Trophoblast cell (in vitro differentiated cells and primary cell): ENCODE measurements around the gene GNLY.

Experiments used
- DNase-seq, 2 donors: peaks; one replicate each; pipeline ENCODE4 v3.0.0-alpha.2; 2016
- H2AFZ ChIP-seq: 2 replicates; pipeline ENCODE4 v1.6.1; 2013; ENCODE audit warnings: low read length, moderate library complexity, mild to moderate bottlenecking; ENCODE audit not compliant: insufficient read depth, poor library complexity
- H2AK5ac ChIP-seq: 2 replicates; pipeline ENCODE4 v1.6.1; 2013; ENCODE audit warnings: mild to moderate bottlenecking, low read length
- H2BK120ac ChIP-seq: 2 replicates; pipeline ENCODE4 v1.6.1; 2013; ENCODE audit warnings: low read length, mild to moderate bottlenecking, moderate library complexity; ENCODE audit not compliant: insufficient read depth, poor library complexity
- H2BK12ac ChIP-seq: 2 replicates; pipeline ENCODE4 v1.6.1; 2013; ENCODE audit warnings: mild to moderate bottlenecking, low read length, moderate library complexity
- H2BK5ac ChIP-seq: 2 replicates; pipeline ENCODE4 v1.6.1; 2013; ENCODE audit warnings: low read length, low read depth, moderate library complexity, mild to moderate bottlenecking; ENCODE audit not compliant: poor library complexity
- H3K14ac ChIP-seq: 2 replicates; pipeline ENCODE4 v1.6.1; 2013; ENCODE audit warnings: mild to moderate bottlenecking, low read length
- H3K18ac ChIP-seq: 2 replicates; pipeline ENCODE4 v1.6.1; 2013; ENCODE audit warnings: mild to moderate bottlenecking, low read length
- H3K23ac ChIP-seq: 2 replicates; pipeline ENCODE4 v1.6.1; 2013; ENCODE audit warnings: low read length
- H3K27ac ChIP-seq: 2 replicates; pipeline ENCODE4 v1.5.1; 2013; ENCODE audit warnings: low read depth, mild to moderate bottlenecking, inconsistent platforms, low read length, moderate library complexity
- H3K27me3 ChIP-seq: 2 replicates; pipeline ENCODE4 v1.6.1; 2013; ENCODE audit warnings: inconsistent platforms, mild to moderate bottlenecking, low read length, moderate library complexity; ENCODE audit not compliant: insufficient read depth
- H3K36me3 ChIP-seq, 2 experiments: 1 replicate in 1 of 2; 2 replicates in 1 of 2; pipeline ENCODE4 v1.6.1; 2013; ENCODE audit warnings: low read length in 2 of 2, mild to moderate bottlenecking in 2 of 2, moderate library complexity in 1 of 2; ENCODE audit not compliant: insufficient read depth in 2 of 2, control insufficient read depth in 1 of 2
- H3K4ac ChIP-seq: 2 replicates; pipeline ENCODE4 v1.6.1; 2013; ENCODE audit warnings: low read depth, mild to moderate bottlenecking, low read length, moderate library complexity
- H3K4me1 ChIP-seq, 2 experiments: 1 replicate in 1 of 2; 2 replicates in 1 of 2; pipeline ENCODE4 v1.6.1; 2013; ENCODE audit warnings: low read length in 2 of 2, mild to moderate bottlenecking in 2 of 2, moderate library complexity in 1 of 2; ENCODE audit not compliant: insufficient read depth in 2 of 2, control insufficient read depth in 1 of 2
- H3K4me2 ChIP-seq: 2 replicates; pipeline ENCODE4 v1.6.1; 2013; ENCODE audit warnings: inconsistent platforms, mild to moderate bottlenecking, low read length, moderate library complexity
- H3K4me3 ChIP-seq: 2 replicates; pipeline ENCODE4 v1.5.1; 2013; ENCODE audit warnings: mild to moderate bottlenecking, low read depth, low read length, inconsistent platforms
- H3K79me1 ChIP-seq: one replicate; pipeline ENCODE4 v1.6.1; 2013; ENCODE audit warnings: low read length
- H3K79me2 ChIP-seq: 2 replicates; pipeline ENCODE4 v1.6.1; 2013; ENCODE audit warnings: low read length, mild to moderate bottlenecking; ENCODE audit not compliant: control insufficient read depth, insufficient read depth, poor library complexity
- H3K9ac ChIP-seq: 2 replicates; pipeline ENCODE4 v1.6.1; 2013; ENCODE audit warnings: mild to moderate bottlenecking, low read length
- H3K9me3 ChIP-seq: 2 replicates; pipeline ENCODE4 v1.6.1; 2013; ENCODE audit warnings: low read depth, mild to moderate bottlenecking, control low read depth, inconsistent platforms, low read length; ENCODE audit not compliant: insufficient read depth
- H4K12ac ChIP-seq: 2 replicates; pipeline ENCODE4 v1.6.1; 2013; ENCODE audit warnings: low read depth, mild to moderate bottlenecking, low read length, moderate library complexity
- H4K8ac ChIP-seq: 2 replicates; pipeline ENCODE4 v1.6.1; 2013; ENCODE audit warnings: low read depth, mild to moderate bottlenecking, low read length, moderate library complexity
- H4K91ac ChIP-seq: one replicate; pipeline ENCODE4 v1.6.1; 2013; ENCODE audit warnings: low read depth, mild to moderate bottlenecking, low read length, moderate library complexity
- WGBS: extraction: QIAGEN DNeasy Blood & Tissue Kit; methylation state at CpG from one replicate; pipeline ENCODE4 v1.1.7; 2013; ENCODE audit warnings: missing lambda C conversion rate; ENCODE audit not compliant: insufficient read length, insufficient coverage; ENCODE audit errors: extremely low coverage; 5-methylcytosine and 5-hydroxymethylcytosine counted together

GNLY gene

DNA sequence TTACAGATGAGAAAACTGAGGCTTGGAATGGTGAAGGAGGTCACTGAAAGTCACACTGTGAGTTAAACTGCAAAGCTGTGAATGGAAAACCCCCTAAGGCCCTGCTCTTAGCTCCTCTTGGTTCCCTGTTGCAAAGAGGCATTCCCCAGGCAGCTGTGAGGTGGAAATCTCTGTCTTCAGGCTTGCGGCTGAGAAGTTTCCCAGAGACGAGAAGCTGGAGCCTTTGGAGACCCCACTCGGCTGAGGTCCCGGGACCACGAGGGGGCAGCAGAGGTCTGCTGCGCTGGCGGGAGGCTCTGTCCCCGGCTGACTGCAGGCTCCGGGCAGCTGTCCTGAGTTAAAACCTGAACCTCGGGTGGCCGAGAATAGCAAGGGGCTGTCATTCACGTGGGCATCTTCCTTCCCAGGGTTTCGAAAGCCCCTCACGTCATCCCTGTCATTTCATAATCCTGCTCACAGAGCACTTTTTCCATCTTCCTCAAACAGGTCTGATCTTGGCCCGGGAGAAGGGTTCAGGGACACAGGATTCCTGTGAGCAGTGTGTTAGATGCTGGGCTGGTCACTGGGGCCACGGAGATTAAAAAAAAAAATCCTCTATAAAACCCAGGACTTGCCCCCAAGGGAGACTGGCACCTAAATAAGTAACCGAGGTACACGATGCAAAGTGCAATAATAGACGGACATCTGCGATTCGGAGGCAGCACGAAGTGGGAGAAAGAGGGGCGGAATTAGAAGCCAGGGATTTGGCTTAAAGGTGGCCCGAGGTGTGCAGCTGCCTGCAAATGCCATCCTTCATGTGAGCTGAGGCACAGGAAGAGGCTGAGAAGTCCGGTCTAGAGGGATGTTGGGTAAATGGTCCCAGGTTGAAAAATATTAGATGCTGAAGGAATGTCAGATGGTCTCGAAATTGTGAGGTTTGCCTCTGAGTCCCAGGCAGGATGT lies 35.0 kb downstream of the GNLY start:
- Histone ChIP-seq H3K36me3 (no peaks in the 10 kb centered on the region), H3K27ac (no peak overlapping the region), H3K4me3 (no peak overlapping the region), H3K23ac (no peak overlapping the region), H3K9ac (no peak overlapping the region), H2AK5ac (no peak overlapping the region), H3K79me2 (no peaks in the 10 kb centered on the region), H3K18ac (no peak overlapping the region), H3K79me1 (no peaks in the 10 kb centered on the region), H2BK120ac (no peak overlapping the region), H2BK12ac (no peak overlapping the region), H3K27me3 (no peaks in the 10 kb centered on the region), H4K12ac (no peak overlapping the region), H3K14ac (no peak overlapping the region), H3K4me1 (no peaks in the 10 kb centered on the region), H2BK5ac (no peak overlapping the region), H3K4ac (no peak overlapping the region), H4K91ac (no peak overlapping the region), H4K8ac (no peak overlapping the region), H3K9me3 (no peaks in the 10 kb centered on the region), H3K4me2 (no peak overlapping the region), H2AFZ (no peak overlapping the region)
- no CpG with 5 or more reads among the region's 26 CpGs for WGBS
- DNase-seq: peak; percentile 89 to 95

DNA sequence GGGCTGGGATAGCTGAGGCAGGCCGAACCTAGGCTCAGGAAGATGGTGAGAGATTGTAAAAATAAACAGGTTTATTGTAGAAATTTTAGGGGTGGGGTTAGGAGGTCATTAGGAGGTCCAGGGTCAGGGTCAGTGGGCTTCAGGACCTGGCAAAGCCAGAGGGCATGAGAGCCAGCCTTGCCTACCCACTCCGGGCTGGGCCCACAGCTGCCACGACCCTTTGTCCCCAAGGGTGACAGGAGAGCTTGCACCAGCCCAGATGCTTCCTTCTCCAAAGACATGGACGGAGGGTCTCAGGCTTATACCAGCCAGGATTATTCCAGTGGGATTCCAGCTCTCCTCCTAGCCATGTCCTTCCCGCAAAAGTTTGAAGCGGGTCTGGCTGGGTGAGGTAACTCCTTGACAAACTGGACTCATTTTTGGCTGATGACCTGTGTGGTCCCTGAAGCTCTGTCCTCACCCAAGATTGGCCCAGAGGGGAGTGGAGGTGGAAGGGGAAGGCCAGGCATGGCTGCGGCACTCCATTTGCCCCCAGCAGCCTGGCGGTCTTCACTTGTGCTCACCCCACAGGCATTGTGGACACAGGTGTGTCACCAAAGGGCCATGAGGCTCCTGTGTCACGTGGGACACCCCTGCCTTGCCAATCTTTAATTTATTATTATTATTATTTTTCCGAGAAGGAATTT lies 35.8 kb downstream of the GNLY start:
- Histone ChIP-seq H3K27me3 (no peaks in the 10 kb centered on the region), H3K23ac (no peak overlapping the region), H4K8ac (no peak overlapping the region), H3K27ac (no peak overlapping the region), H2AK5ac (no peak overlapping the region), H3K18ac (no peak overlapping the region), H2BK12ac (no peak overlapping the region), H3K9me3 (no peaks in the 10 kb centered on the region), H3K4ac (no peak overlapping the region), H4K91ac (no peak overlapping the region), H3K4me1 (no peaks in the 10 kb centered on the region), H3K4me2 (no peak overlapping the region), H3K36me3 (no peaks in the 10 kb centered on the region), H2BK5ac (no peak overlapping the region), H2AFZ (no peak overlapping the region), H3K9ac (no peak overlapping the region), H4K12ac (no peak overlapping the region), H3K4me3 (peak overlapping the region; percentile 12), H3K79me1 (no peaks in the 10 kb centered on the region), H3K14ac (no peak overlapping the region), H3K79me2 (no peaks in the 10 kb centered on the region), H2BK120ac (no peak overlapping the region)
- DNase-seq: peak; percentile 64 to 81
- no CpG with 5 or more reads among the region's 10 CpGs for WGBS

DNA sequence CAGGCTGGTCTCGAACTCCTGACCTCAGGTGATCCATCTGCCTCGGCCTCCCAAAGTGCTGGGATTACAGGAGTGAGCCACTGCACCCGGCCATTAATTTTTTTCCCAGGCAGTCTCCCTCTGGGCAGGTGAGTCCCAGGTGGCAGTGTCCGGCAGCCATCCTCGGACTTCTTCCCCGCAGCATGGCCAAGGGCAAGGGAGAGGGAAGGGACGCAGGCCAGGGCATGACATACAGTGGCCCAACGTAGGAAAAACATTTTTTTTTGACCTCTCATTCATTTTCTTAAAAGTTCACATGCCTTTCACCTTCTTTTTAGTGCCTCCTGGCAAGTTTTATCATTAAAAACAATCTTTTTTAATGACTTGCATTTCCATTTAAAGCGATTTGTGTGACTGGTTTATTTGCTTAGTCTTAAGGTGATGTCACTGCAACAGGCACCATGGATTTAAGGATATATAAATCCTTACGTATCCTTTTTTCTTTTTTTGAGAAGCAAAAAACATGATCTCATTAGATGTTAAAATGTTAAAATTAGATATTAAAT lies 36.6 kb downstream of the GNLY start:
- no peak overlapping the region for H4K91ac ChIP-seq
- no peak overlapping the region for H3K14ac ChIP-seq
- H2BK5ac ChIP-seq: no peak overlapping the region
- no peak overlapping the region for H3K4ac ChIP-seq
- no peak overlapping the region for H4K12ac ChIP-seq
- no peaks in the 10 kb centered on the region for H3K4me1 ChIP-seq
- no peaks in the 10 kb centered on the region for H3K79me1 ChIP-seq
- no peak overlapping the region for H4K8ac ChIP-seq
- H2AK5ac ChIP-seq: no peak overlapping the region
- no peak overlapping the region for H3K18ac ChIP-seq
- no peak overlapping the region for H2BK120ac ChIP-seq
- H3K27ac ChIP-seq: no peak overlapping the region
- H3K9me3 ChIP-seq: no peaks in the 10 kb centered on the region
- no peak overlapping the region for H2BK12ac ChIP-seq
- no peaks in the 10 kb centered on the region for H3K79me2 ChIP-seq
- H3K4me3 ChIP-seq: no peak overlapping the region
- no peak overlapping the region for H3K9ac ChIP-seq
- no peak overlapping the region for H3K23ac ChIP-seq
- H3K36me3 ChIP-seq: no peaks in the 10 kb centered on the region
- no peak overlapping the region for H3K4me2 ChIP-seq
- no peaks in the 10 kb centered on the region for H3K27me3 ChIP-seq
- DNase-seq: peak; percentile 93 to 98
- no peak overlapping the region for H2AFZ ChIP-seq
- WGBS: no CpG with 5 or more reads among the region's 10 CpGs

DNA sequence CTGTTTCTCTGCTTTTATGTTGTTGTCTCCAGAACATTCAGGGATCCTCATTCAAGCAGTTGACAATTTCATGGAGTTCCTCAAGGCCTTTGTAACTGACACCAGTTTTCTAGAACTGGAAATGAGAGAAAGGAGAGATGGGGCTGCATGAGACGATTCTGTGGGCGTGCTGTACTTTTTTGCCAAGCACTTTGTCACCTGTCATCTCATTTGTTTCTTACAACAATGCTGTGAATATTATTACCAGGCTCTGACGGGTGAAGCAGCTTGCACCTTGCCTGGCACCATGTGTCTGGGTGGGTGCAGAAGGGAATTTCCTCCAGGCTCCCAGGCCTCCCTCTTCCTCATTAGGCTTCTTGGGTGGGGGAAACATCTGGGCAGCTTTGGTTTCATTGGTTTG lies 37.4 kb downstream of the GNLY start:
- Histone ChIP-seq H3K79me1 (no peaks in the 10 kb centered on the region), H3K27me3 (no peaks in the 10 kb centered on the region), H3K4me2 (no peak overlapping the region), H2BK5ac (no peak overlapping the region), H3K79me2 (no peaks in the 10 kb centered on the region), H3K36me3 (no peaks in the 10 kb centered on the region), H3K18ac (no peak overlapping the region), H3K4me1 (no peaks in the 10 kb centered on the region), H3K27ac (no peak overlapping the region), H4K8ac (no peak overlapping the region), H3K4ac (no peak overlapping the region), H2AK5ac (no peak overlapping the region), H3K4me3 (no peak overlapping the region), H3K9me3 (no peaks in the 10 kb centered on the region), H4K12ac (no peak overlapping the region), H3K23ac (no peak overlapping the region), H3K9ac (no peak overlapping the region), H3K14ac (no peak overlapping the region), H4K91ac (no peak overlapping the region), H2AFZ (no peak overlapping the region), H2BK12ac (no peak overlapping the region), H2BK120ac (no peak overlapping the region)
- no peak for DNase-seq
- WGBS: no CpG with 5 or more reads among the region's 3 CpGs
